ENCODE results near the gene CLDN16.

CLDN16 gene

DNA sequence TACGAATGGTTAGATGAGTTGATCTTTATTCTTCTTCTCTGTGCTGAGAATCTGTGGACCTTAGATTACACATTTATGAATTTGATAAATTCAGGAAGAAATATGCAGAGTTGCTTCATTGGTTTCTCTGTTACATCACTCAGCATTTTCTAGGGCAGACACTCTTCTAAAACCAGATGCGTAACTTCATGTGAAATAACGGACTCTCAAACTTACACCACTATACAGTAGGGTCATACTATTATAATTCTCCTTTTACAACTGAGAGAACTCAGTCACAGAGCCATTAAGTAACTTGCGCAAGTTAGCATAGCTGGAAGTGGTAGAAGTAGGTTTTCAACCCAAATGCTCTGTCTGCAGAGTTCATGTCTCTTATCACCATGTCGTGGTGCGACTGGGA, 56.0 kb downstream of the CLDN16 start:
- no peak for DNase-seq

DNA sequence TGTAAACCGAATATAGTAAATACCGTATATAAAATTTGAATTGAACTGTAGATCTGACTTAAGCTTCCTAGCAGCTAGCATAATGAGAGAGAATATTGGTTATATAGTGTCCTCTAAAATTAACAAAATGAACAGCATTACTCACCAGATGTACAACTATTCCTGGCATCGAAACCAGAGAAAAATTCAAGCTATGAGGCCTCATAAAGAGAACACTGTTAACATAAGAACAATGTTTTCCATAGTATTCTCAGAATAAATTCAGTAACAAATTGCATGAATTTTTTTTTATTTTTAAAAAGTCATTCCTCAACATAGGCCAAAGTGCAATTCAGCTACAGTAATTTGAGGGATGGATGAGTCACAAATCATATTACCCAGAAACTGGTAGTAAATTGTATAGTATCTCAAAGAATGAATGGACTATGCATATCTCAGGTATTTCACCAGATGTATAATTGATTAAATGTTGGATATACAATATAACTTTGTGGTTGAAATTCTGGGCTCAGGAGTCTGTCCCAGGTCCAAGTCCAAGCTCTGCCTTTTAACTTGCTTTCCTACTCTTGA, 56.7 kb downstream of the CLDN16 start:
- DNase-seq, result no peak

DNA sequence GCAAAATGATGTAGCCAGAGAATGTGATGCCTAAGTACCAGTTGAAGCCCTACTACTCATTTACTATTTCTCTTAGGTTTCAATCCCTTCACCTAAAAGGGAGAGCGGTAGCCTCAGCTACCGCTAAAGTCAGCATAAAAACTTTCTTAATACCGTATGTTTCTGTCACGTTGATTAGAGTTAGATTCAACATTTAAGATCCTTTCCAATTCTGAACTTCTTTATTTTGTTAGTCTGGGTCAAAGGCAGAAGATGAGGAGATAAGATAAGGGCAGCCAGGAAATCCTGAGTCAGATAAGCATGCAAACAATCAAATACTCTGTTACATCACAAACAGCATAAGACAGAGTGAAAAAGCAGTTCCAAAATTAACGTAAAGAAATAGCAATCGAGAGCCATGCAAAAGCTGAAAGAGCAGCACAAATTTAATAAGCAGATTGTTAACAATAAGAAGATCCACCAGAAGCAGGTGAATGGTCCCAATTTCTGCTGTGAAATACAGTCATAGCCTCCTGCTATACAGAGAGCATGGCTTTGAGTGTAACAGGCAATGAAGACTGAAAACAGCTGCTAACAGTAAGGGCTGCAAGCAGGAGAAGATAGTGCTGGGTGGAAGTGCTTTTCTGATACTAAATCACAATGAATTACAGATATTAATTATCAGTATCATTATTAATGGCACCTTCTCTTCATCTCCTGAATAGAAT, 58.8 kb downstream of the CLDN16 start:
- no peak for DNase-seq

DNA sequence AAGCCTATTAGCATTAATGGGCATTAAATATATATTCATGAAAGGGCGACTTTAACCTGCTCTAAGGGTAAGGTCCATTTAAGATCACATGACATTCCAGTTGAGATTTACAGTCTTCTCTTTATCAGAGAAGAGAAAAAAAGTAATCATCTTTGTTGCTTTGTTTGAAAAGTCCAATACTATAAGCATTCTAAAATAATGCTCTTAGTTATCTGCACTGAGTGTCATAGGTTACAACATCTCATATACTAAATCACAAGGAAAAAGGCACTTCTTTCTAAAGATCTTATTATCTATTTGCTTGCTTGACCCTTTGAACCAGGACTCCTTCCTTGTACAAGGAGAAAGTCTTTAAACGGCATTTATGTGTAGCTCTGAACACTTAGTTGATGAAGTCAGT, 60.3 kb downstream of the CLDN16 start:
- DNase-seq, result no peak

DNA sequence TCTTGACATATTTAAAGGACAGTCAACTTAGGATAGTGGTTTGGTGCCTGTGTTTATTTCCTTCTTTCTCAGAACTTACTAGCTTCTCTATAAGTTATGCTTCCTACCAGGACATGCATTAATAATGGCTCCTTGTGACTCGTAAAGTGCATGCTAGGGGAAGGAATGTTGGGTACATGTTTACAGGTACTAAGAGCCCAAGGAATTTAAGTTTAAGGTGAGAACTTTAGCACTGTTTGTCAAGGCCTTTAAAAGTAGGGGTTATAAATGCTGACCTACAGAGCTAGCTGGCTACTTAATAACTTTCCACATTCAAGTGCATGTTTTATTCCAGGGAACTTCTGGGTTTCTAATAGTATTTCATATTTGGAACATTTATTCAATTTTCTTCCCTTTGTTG, 61.8 kb downstream of the CLDN16 start, which contains the start of gene TMEM207:
Gene TMEM207 (minus strand): TSS at position 101 of the 400 bp plus-strand sequence. CDS start 92 bp downstream, at position 9.
- no peak for DNase-seq

DNA sequence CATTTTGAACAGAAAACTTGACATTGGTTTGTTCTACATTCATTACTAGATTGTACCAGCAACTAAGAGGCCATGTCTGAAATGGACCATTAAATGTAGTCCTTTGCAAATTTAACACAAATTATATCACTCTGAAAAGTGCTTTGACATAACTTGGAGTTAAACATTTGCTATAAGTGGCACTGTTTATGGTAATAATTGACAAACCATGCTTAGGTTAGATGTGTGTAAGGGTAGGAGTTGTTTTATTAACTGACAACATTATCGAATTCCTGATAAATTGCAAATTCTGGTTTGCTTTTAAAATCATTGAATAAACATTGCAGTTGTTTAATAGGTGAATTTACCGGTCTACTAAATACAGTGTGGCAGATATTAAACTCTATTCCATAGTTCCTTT, 67.9 kb downstream of the CLDN16 start:
- no peak for DNase-seq

DNA sequence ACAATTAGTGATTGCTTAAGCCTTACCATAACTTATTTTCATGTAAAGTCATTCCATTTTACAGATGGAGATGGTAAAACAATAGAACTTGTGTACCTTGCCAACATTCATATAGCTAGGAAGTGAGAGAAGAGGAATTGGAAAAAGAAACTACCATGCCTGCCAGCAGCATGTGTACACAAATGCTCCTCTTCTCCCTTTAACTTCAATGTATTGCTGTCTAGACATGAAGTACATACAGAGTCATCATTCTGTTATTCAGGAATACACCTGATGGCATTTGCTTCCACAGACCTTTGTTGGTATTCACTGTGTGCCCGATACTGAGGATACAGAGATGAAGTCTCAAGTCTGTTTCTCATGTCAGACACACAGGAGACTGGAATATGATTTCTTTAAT, 68.8 kb downstream of the CLDN16 start:
- DNase-seq, result no peak

DNA sequence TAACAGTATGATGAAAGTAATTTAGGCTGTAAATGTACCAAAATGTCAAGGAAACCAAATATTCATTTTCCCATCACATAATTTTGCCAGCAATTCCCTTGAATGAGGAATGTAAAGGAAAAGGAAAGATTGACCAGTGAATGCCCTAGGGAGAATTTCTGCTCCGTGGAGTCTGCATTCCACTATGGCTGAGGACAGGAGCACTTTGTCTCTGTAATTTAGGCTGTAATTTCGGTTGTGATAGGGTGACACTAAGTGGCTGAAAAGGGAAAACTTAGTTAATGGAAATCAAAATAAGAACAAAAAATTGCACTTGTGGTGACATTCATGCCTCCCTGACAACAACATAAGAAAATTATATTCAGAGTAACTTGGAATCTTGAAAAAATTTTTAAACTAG, 70.1 kb downstream of the CLDN16 start:
- no peak for DNase-seq

Data from amniotic stem cell (primary cell).